Measurements from ENCODE around the gene DYSF.

Gene DYSF

GRCh38 chr2:71609441-71609840, 156.1 kb downstream of the DYSF start:
- in situ Hi-C loops (cut with MboI; ENCODE audit: low sequenced_read_pairs): no loop called here

- in situ Hi-C loops (cut with MboI; ENCODE audit: low sequenced_read_pairs): no loop called here
Observed at GRCh38 chr2:71609958-71610357, 156.6 kb downstream of the DYSF start.

- in situ Hi-C loops (cut with MboI; ENCODE audit: low sequenced_read_pairs): no loop called here
Observed at GRCh38 chr2:71610671-71611070, 157.3 kb downstream of the DYSF start.

GRCh38 chr2:71611247-71611646, 157.9 kb downstream of the DYSF start:
- in situ Hi-C loops (cut with MboI; ENCODE audit: low sequenced_read_pairs): no loop called here

- in situ Hi-C loops (cut with MboI; ENCODE audit: low sequenced_read_pairs): no loop called here
Observed at GRCh38 chr2:71611781-71612527, 158.6 kb downstream of the DYSF start.

GRCh38 chr2:71612581-71613402, 159.4 kb downstream of the DYSF start:
- in situ Hi-C loops (cut with MboI; ENCODE audit: low sequenced_read_pairs): no loop called here

GRCh38 chr2:71613403-71613952, 160.1 kb downstream of the DYSF start:
- in situ Hi-C loops (cut with MboI; ENCODE audit: low sequenced_read_pairs): no loop called here

- in situ Hi-C loops (cut with MboI; ENCODE audit: low sequenced_read_pairs): no loop called here
Observed at GRCh38 chr2:71613953-71614925, 160.9 kb downstream of the DYSF start.

- in situ Hi-C loops (cut with MboI; ENCODE audit: low sequenced_read_pairs): no loop called here
Observed at GRCh38 chr2:71614976-71615766, 161.8 kb downstream of the DYSF start.

GRCh38 chr2:71615767-71616730, 162.7 kb downstream of the DYSF start:
- in situ Hi-C loops (cut with MboI; ENCODE audit: low sequenced_read_pairs): no loop called here

GRCh38 chr2:71617266-71617665, 163.9 kb downstream of the DYSF start:
- in situ Hi-C loops (cut with MboI; ENCODE audit: low sequenced_read_pairs): no loop called here

GRCh38 chr2:71618327-71619113, 165.2 kb downstream of the DYSF start:
- in situ Hi-C loops (cut with MboI; ENCODE audit: low sequenced_read_pairs): no loop called here

GRCh38 chr2:71619230-71619741, 165.9 kb downstream of the DYSF start:
- in situ Hi-C loops (cut with MboI; ENCODE audit: low sequenced_read_pairs): no loop called here

GRCh38 chr2:71620116-71620515, 166.8 kb downstream of the DYSF start:
- in situ Hi-C loops (cut with MboI; ENCODE audit: low sequenced_read_pairs): no loop called here

- in situ Hi-C loops (cut with MboI; ENCODE audit: low sequenced_read_pairs): no loop called here
Observed at GRCh38 chr2:71620851-71621251, 167.5 kb downstream of the DYSF start.

- in situ Hi-C loops (cut with MboI; ENCODE audit: low sequenced_read_pairs): no loop called here
Observed at GRCh38 chr2:71629273-71629672, 175.9 kb downstream of the DYSF start.

- in situ Hi-C loops (cut with MboI; ENCODE audit: low sequenced_read_pairs): no loop called here
Observed at GRCh38 chr2:71629771-71630453, 176.6 kb downstream of the DYSF start.

All from HL-60/S4 treated with retinoic acid at 250 ng/mL for 4 days and 3 days (cell line).